ENCODE data around the gene SLC66A3.
"Not testable (repeated sequence)": the region's sequence is repeated elsewhere in the genome, so short reads cannot be mapped to it uniquely, and the experiment has no call there.

Gene SLC66A3

GRCh38 chr2:11160731-11161455 is 5.6 kb downstream of the SLC66A3 start:
- no peak overlapping the region for H3K4me2 ChIP-seq (ENCODE audit: low read length)
- no peaks in the 10 kb centered on the region for H3K79me2 ChIP-seq (ENCODE audit: insufficient read depth, low read length)
- H3K27me3 ChIP-seq (ENCODE audit: insufficient read depth, low read length), result no peaks in the 10 kb centered on the region
- H3K9me2 ChIP-seq (ENCODE audit: low read depth, low read length), result no peaks in the 10 kb centered on the region
- H3F3A ChIP-seq (ENCODE audit: insufficient read depth, low read length), result no peaks in the 10 kb centered on the region
- no peaks in the 10 kb centered on the region for H4K20me1 ChIP-seq (ENCODE audit: insufficient read depth, low read length)
- H3K4me3 ChIP-seq (ENCODE audit: low read depth, low read length, poor library complexity, severe bottlenecking), result no peak overlapping the region
- no peaks in the 10 kb centered on the region for H3K36me3 ChIP-seq (ENCODE audit: insufficient read depth, low read length)
- H3K9ac ChIP-seq (ENCODE audit: low read length), result no peak overlapping the region
- H2AFZ ChIP-seq (ENCODE audit: low read length), result no peak overlapping the region
- peaks cover 4% of the 10 kb centered on the region for H3K4me1 ChIP-seq (ENCODE audit: insufficient read depth, low read length, severe bottlenecking)
- H3K9me3 ChIP-seq (ENCODE audit: low read length), result no peaks in the 10 kb centered on the region
- TF ChIP-seq EZH2 (IDR thresholded peaks at IDR 0.05; ENCODE audit: borderline replicate concordance, low read length) (no peak), CTCF (IDR thresholded peaks at IDR 0.05; ENCODE audit: low read length) (no peak)
- no peak overlapping the region for H3K27ac ChIP-seq (ENCODE audit: low read depth, low read length, poor library complexity, severe bottlenecking)

GRCh38 chr2:11161747-11162146 is 6.5 kb downstream of the SLC66A3 start:
- Histone ChIP-seq H3K79me2 (ENCODE audit: insufficient read depth, low read length) (no peaks in the 10 kb centered on the region), H3K27me3 (ENCODE audit: insufficient read depth, low read length) (no peaks in the 10 kb centered on the region), H4K20me1 (ENCODE audit: insufficient read depth, low read length) (no peaks in the 10 kb centered on the region), H3F3A (ENCODE audit: insufficient read depth, low read length) (no peaks in the 10 kb centered on the region), H2AFZ (ENCODE audit: low read length) (no peak overlapping the region), H3K9me2 (ENCODE audit: low read depth, low read length) (no peaks in the 10 kb centered on the region), H3K9ac (ENCODE audit: low read length) (no peak overlapping the region), H3K4me2 (ENCODE audit: low read length) (no peak overlapping the region), H3K4me3 (ENCODE audit: low read depth, low read length, poor library complexity, severe bottlenecking) (no peak overlapping the region), H3K27ac (ENCODE audit: low read depth, low read length, poor library complexity, severe bottlenecking) (no peak overlapping the region), H3K36me3 (ENCODE audit: insufficient read depth, low read length) (no peaks in the 10 kb centered on the region), H3K9me3 (ENCODE audit: low read length) (no peaks in the 10 kb centered on the region), H3K4me1 (ENCODE audit: insufficient read depth, low read length, severe bottlenecking) (no peaks in the 10 kb centered on the region)
- TF ChIP-seq EZH2 (IDR thresholded peaks at IDR 0.05; ENCODE audit: borderline replicate concordance, low read length) (no peak), CTCF (IDR thresholded peaks at IDR 0.05; ENCODE audit: low read length) (no peak)

GRCh38 chr2:11163439-11164317 is 8.4 kb downstream of the SLC66A3 start:
- Histone ChIP-seq H4K20me1 (ENCODE audit: insufficient read depth, low read length) (no peaks in the 10 kb centered on the region), H3K4me3 (ENCODE audit: low read depth, low read length, poor library complexity, severe bottlenecking) (no peak overlapping the region), H2AFZ (ENCODE audit: low read length) (no peak overlapping the region), H3K4me2 (ENCODE audit: low read length) (no peak overlapping the region), H3K9ac (ENCODE audit: low read length) (no peak overlapping the region), H3K27me3 (ENCODE audit: insufficient read depth, low read length) (no peaks in the 10 kb centered on the region), H3K79me2 (ENCODE audit: insufficient read depth, low read length) (no peaks in the 10 kb centered on the region), H3F3A (ENCODE audit: insufficient read depth, low read length) (no peaks in the 10 kb centered on the region), H3K36me3 (ENCODE audit: insufficient read depth, low read length) (no peaks in the 10 kb centered on the region), H3K4me1 (ENCODE audit: insufficient read depth, low read length, severe bottlenecking) (no peaks in the 10 kb centered on the region), H3K9me2 (ENCODE audit: low read depth, low read length) (no peaks in the 10 kb centered on the region), H3K27ac (ENCODE audit: low read depth, low read length, poor library complexity, severe bottlenecking) (no peak overlapping the region), H3K9me3 (ENCODE audit: low read length) (no peaks in the 10 kb centered on the region)
- TF ChIP-seq EZH2 (IDR thresholded peaks at IDR 0.05; ENCODE audit: borderline replicate concordance, low read length) (no peak), CTCF (IDR thresholded peaks at IDR 0.05; ENCODE audit: low read length) (no peak)

- H3F3A ChIP-seq (ENCODE audit: insufficient read depth, low read length); H3K36me3 ChIP-seq (ENCODE audit: insufficient read depth, low read length); H2AFZ ChIP-seq (ENCODE audit: low read length); H3K27ac ChIP-seq (ENCODE audit: low read depth, low read length, poor library complexity, severe bottlenecking); H3K4me2 ChIP-seq (ENCODE audit: low read length); H3K9me2 ChIP-seq (ENCODE audit: low read depth, low read length); H3K9me3 ChIP-seq (ENCODE audit: low read length); H3K4me3 ChIP-seq (ENCODE audit: low read depth, low read length, poor library complexity, severe bottlenecking); H3K27me3 ChIP-seq (ENCODE audit: insufficient read depth, low read length); H3K4me1 ChIP-seq (ENCODE audit: insufficient read depth, low read length, severe bottlenecking); H4K20me1 ChIP-seq (ENCODE audit: insufficient read depth, low read length); H3K79me2 ChIP-seq (ENCODE audit: insufficient read depth, low read length); H3K9ac ChIP-seq (ENCODE audit: low read length): not testable (repeated sequence)
These were observed 9.8 kb downstream of the SLC66A3 start for GRCh38 chr2:11165046-11165445.

Data from OCI-LY1 (cell line).